Stimulated activated CD4-positive, alpha-beta T cell treated with anti-CD3 and anti-CD28 coated beads, Interleukin-4, amount 100 ng/mL, for 1 hour (primary cell): ENCODE measurements around the gene HDAC11.

Experiments
- DNase-seq: peaks from one replicate; pipeline ENCODE4 v3.0.0-alpha.2; 2020

HDAC11 gene

GRCh38 chr3:13528217-13528867 is 48.2 kb downstream of the HDAC11 start:
- DNase-seq: no peak

GRCh38 chr3:13529196-13530112 is 49.3 kb downstream of the HDAC11 start:
- DNase-seq: no peak

GRCh38 chr3:13530241-13531009 is 50.3 kb downstream of the HDAC11 start:
- no peak for DNase-seq

GRCh38 chr3:13532085-13532484 is 52.0 kb downstream of the HDAC11 start:
- DNase-seq: no peak

- no peak for DNase-seq
Measured at GRCh38 chr3:13532631-13533030, 52.5 kb downstream of the HDAC11 start.

- DNase-seq: no peak
Measured at GRCh38 chr3:13533885-13534301, 53.8 kb downstream of the HDAC11 start.

GRCh38 chr3:13535526-13535875 is 55.4 kb downstream of the HDAC11 start:
- no peak for DNase-seq

GRCh38 chr3:13535905-13536304 is 55.8 kb downstream of the HDAC11 start:
- DNase-seq: no peak

- DNase-seq: no peak
Measured at GRCh38 chr3:13536432-13536831, 56.3 kb downstream of the HDAC11 start.

GRCh38 chr3:13536832-13537231 is 56.7 kb downstream of the HDAC11 start:
- no peak for DNase-seq

- DNase-seq: no peak
Measured at GRCh38 chr3:13537244-13537908, 57.3 kb downstream of the HDAC11 start.

- no peak for DNase-seq
Measured at GRCh38 chr3:13537909-13538296, 57.8 kb downstream of the HDAC11 start.

- no peak for DNase-seq
Measured at GRCh38 chr3:13538520-13539291, 58.6 kb downstream of the HDAC11 start.

- DNase-seq: no peak
Measured at GRCh38 chr3:13539292-13539638, 59.2 kb downstream of the HDAC11 start.

- DNase-seq: no peak
Measured at GRCh38 chr3:13539671-13540070, 59.6 kb downstream of the HDAC11 start.

- no peak for DNase-seq
Measured at GRCh38 chr3:13540297-13540995, 60.3 kb downstream of the HDAC11 start.

GRCh38 chr3:13541691-13542090 is 61.6 kb downstream of the HDAC11 start:
- DNase-seq: no peak

GRCh38 chr3:13542142-13542541 is 62.0 kb downstream of the HDAC11 start:
- DNase-seq: no peak

GRCh38 chr3:13543253-13543652 is 63.1 kb downstream of the HDAC11 start:
- DNase-seq: no peak

GRCh38 chr3:13544293-13544831 is 64.3 kb downstream of the HDAC11 start:
- peak; percentile 33 for DNase-seq

GRCh38 chr3:13544951-13545651 is 65.0 kb downstream of the HDAC11 start:
- no peak for DNase-seq
